ENCODE data around the gene SART1.
A peak's percentile ranks its signal among the peaks of the same experiment; 100 is the strongest.
"Not testable (repeated sequence)": the region's sequence is repeated elsewhere in the genome, so short reads cannot be mapped to it uniquely, and the experiment has no call there.

The SART1 gene

GRCh38 chr11:66020618-66021357 is 59.3 kb downstream of the SART1 start:
- H3K4me3 ChIP-seq (ENCODE audit: low read depth, low read length) = no peak overlapping the region
- TF ChIP-seq, protein P1, sequence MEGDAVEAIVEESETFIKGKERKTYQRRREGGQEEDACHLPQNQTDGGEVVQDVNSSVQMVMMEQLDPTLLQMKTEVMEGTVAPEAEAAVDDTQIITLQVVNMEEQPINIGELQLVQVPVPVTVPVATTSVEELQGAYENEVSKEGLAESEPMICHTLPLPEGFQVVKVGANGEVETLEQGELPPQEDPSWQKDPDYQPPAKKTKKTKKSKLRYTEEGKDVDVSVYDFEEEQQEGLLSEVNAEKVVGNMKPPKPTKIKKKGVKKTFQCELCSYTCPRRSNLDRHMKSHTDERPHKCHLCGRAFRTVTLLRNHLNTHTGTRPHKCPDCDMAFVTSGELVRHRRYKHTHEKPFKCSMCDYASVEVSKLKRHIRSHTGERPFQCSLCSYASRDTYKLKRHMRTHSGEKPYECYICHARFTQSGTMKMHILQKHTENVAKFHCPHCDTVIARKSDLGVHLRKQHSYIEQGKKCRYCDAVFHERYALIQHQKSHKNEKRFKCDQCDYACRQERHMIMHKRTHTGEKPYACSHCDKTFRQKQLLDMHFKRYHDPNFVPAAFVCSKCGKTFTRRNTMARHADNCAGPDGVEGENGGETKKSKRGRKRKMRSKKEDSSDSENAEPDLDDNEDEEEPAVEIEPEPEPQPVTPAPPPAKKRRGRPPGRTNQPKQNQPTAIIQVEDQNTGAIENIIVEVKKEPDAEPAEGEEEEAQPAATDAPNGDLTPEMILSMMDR (IDR thresholded peaks at IDR 0.05; ENCODE audit: low read depth, low read length) = no peak

DNA sequence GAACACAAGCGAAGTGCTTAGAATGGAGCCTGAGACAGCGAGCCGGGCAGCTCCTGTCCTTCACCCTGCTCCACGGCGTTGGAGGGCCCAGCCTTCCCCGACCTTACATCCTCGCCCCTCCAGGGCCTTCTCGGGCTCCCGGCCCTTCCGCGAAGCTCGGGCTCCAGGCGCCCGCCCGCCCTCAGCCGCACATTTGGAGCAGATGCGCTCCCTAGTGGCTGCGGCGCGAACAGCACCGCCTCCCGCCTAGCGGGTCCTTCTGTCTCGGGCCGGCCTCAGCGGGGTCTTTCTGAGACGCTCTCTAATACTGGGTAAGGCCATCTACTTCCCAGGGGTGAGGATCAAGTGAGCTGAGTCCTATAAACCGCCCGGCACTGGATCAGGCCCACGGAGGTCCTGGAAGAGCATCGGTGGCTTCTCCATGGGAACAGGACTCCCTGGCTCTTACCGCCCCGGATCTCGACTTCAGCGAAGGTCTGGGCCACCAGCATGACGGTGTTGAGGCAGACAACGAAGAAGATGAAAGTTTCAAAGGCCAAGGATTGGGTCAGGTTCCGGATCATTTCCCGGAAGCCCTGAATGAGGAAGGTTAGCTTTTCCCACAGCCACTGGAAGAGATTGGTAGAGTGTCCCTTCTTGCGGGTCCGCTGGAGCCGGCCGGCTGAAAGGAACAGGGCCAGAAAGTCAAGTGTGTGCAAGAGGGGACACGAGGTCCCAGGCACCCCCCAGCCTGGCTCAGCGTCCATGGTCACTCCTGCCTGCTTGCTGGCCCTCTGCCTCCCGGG is 61.1 kb downstream of the SART1 start:
- TF ChIP-seq, protein P1 (IDR thresholded peaks at IDR 0.05; ENCODE audit: low read depth, low read length) = peak; percentile 89
- H3K4me3 ChIP-seq (ENCODE audit: low read depth, low read length) = no peak overlapping the region

- not testable (repeated sequence) for H3K4me3 ChIP-seq (ENCODE audit: low read depth, low read length)
These were observed 61.6 kb downstream of the SART1 start for GRCh38 chr11:66023186-66023440.

GRCh38 chr11:66026017-66026529 is 64.5 kb downstream of the SART1 start, which contains the start of gene CATSPER1:
Gene CATSPER1, minus strand, starts transcription at chr11:66026479. Its CDS starts 100 bp downstream, at chr11:66026379.
- TF ChIP-seq, protein P1 (IDR thresholded peaks at IDR 0.05; ENCODE audit: low read depth, low read length) = no peak
- H3K4me3 ChIP-seq (ENCODE audit: low read depth, low read length) = no peak within 1 kb of the TSS

All from WI38 (cell line).